ENCODE measurements around the gene TMEM259. TPM values are rescaled to one million over a fixed set of nuclear protein-coding genes. Genes with fewer than 3 reads are reported as not detected.

TMEM259 gene
- total and polyA plus RNA-seq, 8 donors, result 74.2 to 154 (median 101) TPM

DNA sequence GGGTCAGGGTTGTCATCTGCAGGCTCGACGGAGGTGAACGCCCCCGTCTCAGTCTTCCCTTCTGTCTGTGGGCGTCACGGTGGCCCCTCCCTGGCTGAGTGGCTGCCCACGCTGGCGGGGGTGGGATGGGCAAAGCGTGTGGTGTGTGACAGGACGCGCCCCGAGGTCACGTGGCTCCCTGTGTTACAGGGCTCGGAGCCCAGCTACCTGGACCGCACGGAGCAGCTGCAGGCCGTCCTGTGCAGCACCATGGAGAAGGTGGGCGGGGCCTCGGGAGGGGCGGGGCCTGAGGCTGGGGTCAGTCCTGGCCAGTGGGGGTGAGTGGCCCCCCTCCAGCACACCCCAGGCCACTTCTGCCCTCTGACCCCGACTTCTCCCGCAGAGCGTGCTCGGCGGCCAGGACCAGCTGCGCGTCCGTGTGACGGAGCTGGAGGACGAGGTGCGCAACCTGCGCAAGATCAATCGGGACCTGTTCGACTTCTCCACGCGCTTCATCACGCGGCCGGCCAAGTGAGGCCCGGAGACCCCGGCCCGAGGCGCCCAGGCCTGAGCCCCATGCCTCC is 27.0 kb downstream of the TMEM259 start:
- no peak overlapping the region for H3K27ac ChIP-seq
- TF ChIP-seq, protein P1, sequence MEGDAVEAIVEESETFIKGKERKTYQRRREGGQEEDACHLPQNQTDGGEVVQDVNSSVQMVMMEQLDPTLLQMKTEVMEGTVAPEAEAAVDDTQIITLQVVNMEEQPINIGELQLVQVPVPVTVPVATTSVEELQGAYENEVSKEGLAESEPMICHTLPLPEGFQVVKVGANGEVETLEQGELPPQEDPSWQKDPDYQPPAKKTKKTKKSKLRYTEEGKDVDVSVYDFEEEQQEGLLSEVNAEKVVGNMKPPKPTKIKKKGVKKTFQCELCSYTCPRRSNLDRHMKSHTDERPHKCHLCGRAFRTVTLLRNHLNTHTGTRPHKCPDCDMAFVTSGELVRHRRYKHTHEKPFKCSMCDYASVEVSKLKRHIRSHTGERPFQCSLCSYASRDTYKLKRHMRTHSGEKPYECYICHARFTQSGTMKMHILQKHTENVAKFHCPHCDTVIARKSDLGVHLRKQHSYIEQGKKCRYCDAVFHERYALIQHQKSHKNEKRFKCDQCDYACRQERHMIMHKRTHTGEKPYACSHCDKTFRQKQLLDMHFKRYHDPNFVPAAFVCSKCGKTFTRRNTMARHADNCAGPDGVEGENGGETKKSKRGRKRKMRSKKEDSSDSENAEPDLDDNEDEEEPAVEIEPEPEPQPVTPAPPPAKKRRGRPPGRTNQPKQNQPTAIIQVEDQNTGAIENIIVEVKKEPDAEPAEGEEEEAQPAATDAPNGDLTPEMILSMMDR (IDR thresholded peaks at IDR 0.05), result no peak
- no peak for ATAC-seq
- peaks cover 33 to 43% of the 10 kb centered on the region in 2 donors for H3K27me3 ChIP-seq
- H3K9me3 ChIP-seq, result no peaks in the 10 kb centered on the region
- intact Hi-C loops (cut with DNase I), result no loop called here
- H3K4me3 ChIP-seq, result no peak overlapping the region
- peaks cover 0 to 51% of the 10 kb centered on the region in 2 donors for H3K36me3 ChIP-seq
- peaks cover 0 to 6% of the 10 kb centered on the region in 2 donors for H3K4me1 ChIP-seq
- peak in 1 of 4 donors; percentile 71 for DNase-seq

DNA sequence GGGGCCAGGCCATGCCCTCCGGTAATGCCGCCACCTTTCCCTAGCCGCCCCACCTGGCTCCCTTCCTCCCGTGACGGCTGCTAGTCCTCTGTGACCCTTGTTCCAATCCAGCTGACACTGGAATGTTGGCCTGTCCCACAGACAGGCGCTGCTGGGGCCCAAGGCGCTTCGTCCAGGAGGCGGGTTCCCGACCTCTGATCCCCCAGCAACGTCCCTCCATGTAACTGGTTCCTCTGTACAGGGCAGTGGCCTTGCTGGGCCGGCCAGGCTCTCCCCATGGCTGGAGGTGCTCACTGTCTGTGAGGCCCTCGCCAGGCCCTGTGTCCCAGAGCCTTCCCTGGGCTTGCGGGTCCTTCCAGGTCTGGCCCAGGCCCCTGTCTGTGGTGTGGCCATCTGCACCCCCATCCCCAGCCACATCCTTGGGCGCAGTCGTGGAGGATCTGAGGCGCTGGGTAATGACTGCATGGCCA is 27.5 kb downstream of the TMEM259 start:
- H3K36me3 ChIP-seq, result peaks cover 0 to 55% of the 10 kb centered on the region in 2 donors

GRCh38 chr19:992670-993055 is 28.3 kb downstream of the TMEM259 start:
- Histone ChIP-seq H3K27ac (no peak overlapping the region), H3K36me3 (peaks cover 0 to 58% of the 10 kb centered on the region in 2 donors), H3K4me1 (peaks cover 0 to 6% of the 10 kb centered on the region in 2 donors), H3K4me3 (no peak overlapping the region), H3K27me3 (peaks cover 22 to 31% of the 10 kb centered on the region in 2 donors), H3K9me3 (no peaks in the 10 kb centered on the region)
- intact Hi-C loops (cut with DNase I), result no loop called here
- TF ChIP-seq, protein P1 (IDR thresholded peaks at IDR 0.05), result no peak
- DNase-seq (no peak), ATAC-seq (no peak)

More for the DNA sequence above, 27.5 kb downstream of the TMEM259 start:
- ATAC-seq, result no peak
- H3K9me3 ChIP-seq, result no peaks in the 10 kb centered on the region
- peaks cover 30 to 38% of the 10 kb centered on the region in 2 donors for H3K27me3 ChIP-seq
- peak in 1 of 4 donors; percentile 79 for DNase-seq
- TF ChIP-seq, protein P1 (IDR thresholded peaks at IDR 0.05), result no peak
- H3K4me1 ChIP-seq, result peaks cover 0 to 6% of the 10 kb centered on the region in 2 donors
- no peak overlapping the region for H3K4me3 ChIP-seq
- no peak overlapping the region for H3K27ac ChIP-seq
- intact Hi-C loops (cut with DNase I), result no loop called here

DNA sequence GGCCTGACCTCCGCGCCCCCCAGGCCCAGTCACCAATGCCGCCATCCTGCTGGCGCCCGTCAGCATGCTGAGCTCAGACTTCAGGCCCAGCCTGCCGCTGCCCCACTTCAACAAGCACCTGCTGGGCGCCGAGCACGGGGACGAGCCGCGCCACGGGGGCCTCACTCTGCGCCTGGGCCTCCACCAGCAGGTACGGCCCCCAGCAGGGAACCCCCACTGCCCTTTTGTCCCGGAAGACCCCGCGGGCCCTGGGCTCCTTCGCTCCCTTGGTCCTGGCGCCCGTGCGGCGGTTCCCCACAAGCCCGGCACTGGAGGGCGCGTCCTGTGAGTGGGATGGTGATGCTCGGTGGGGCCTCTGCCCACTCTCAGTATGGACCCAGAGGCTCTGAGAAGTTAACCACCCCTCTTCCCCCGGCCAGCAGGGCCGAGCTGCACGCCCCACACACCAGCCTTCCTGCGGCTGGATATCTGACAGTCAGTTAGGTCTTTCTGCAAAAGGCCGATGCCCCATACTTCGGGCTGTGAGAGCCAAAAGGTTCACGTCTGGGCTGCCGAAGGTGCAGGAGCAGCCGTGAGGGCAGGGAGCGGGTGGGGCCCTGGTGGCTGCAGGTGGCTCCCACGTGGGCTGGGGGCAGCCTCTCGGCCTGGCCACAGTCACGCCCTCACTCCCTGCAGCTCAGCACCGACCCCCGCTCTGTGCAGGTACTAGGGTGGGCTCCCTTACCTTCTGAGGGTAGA is 28.8 kb downstream of the TMEM259 start:
- H3K4me1 ChIP-seq, result peaks cover 0 to 6% of the 10 kb centered on the region in 2 donors
- peaks cover 0 to 63% of the 10 kb centered on the region in 2 donors for H3K36me3 ChIP-seq
- DNase-seq (peak in 1 of 4 donors; percentile 79), ATAC-seq (no peak)
- no peak overlapping the region for H3K4me3 ChIP-seq
- H3K9me3 ChIP-seq, result no peaks in the 10 kb centered on the region
- intact Hi-C loops (cut with DNase I), result no loop called here
- H3K27me3 ChIP-seq, result peaks cover 17 to 25% of the 10 kb centered on the region in 2 donors
- TF ChIP-seq, protein P1 (IDR thresholded peaks at IDR 0.05), result no peak
- no peak overlapping the region for H3K27ac ChIP-seq
